GM12878 (cell line): ENCODE data around the gene GATAD2B. TPM values are rescaled to one million over a fixed set of nuclear protein-coding genes. Genes with fewer than 3 reads are reported as not detected.
A peak's percentile ranks its signal among the peaks of the same experiment; 100 is the strongest.

Source experiments
- BCL11A ChIP-seq: IDR thresholded peaks from 2 replicates; pipeline ENCODE4 v1.6.1; 2011; ENCODE audit warnings: low read depth, low read length
- ESRRA ChIP-seq: IDR thresholded peaks from 2 replicates; pipeline ENCODE4 v1.6.1; 2012; ENCODE audit warnings: mild to moderate bottlenecking, low read length, improper control_type of control experiment
- FOXM1 ChIP-seq: IDR thresholded peaks from 2 replicates; pipeline ENCODE4 v1.6.1; 2012; ENCODE audit warnings: low read depth, mild to moderate bottlenecking, inconsistent platforms, low read length, moderate library complexity
- IKZF1 ChIP-seq: fragments of 450-650 bp; conservative IDR thresholded peaks from 2 replicates; pipeline ENCODE4 v1.6.1; 2017; ENCODE audit warnings: antibody characterized with exemption, mild to moderate bottlenecking
- JUNB ChIP-seq: IDR thresholded peaks from 2 replicates; pipeline ENCODE4 v1.6.1; 2016; ENCODE audit warnings: antibody characterized with exemption, mild to moderate bottlenecking
- MTA2 ChIP-seq: fragments of 450-650 bp; IDR thresholded peaks from 2 replicates; pipeline ENCODE4 v1.6.1; 2016; ENCODE audit warnings: low read depth, mild to moderate bottlenecking, moderate library complexity
- NBN ChIP-seq: fragments of 450-650 bp; IDR thresholded peaks from 2 replicates; pipeline ENCODE4 v1.6.1; 2016
- PAX8 ChIP-seq: fragments of 450-650 bp; IDR thresholded peaks from 2 replicates; pipeline ENCODE4 v1.6.1; 2017; ENCODE audit warnings: mild to moderate bottlenecking, moderate library complexity
- POU2F2 ChIP-seq: IDR thresholded peaks from 3 replicates; pipeline ENCODE4 v1.6.1; 2011; ENCODE audit warnings: low read depth, mild to moderate bottlenecking, low read length, borderline replicate concordance
- SPI1 ChIP-seq: IDR thresholded peaks from 2 replicates; pipeline ENCODE4 v1.6.1; 2011; ENCODE audit warnings: low read depth, mild to moderate bottlenecking, low read length, moderate library complexity, borderline replicate concordance; ENCODE audit not compliant: insufficient read depth
- TAF1 ChIP-seq: IDR thresholded peaks from 2 replicates; pipeline ENCODE4 v1.6.1; 2011; ENCODE audit warnings: mild to moderate bottlenecking, low read depth, low read length, borderline replicate concordance
- TCF7 ChIP-seq: IDR thresholded peaks from 2 replicates; pipeline ENCODE4 v1.6.1; 2014; ENCODE audit warnings: antibody characterized with exemption, borderline replicate concordance
- ZBTB11 ChIP-seq: fragments of 450-650 bp; formaldehyde crosslinking; IDR thresholded peaks from 2 replicates; pipeline ENCODE4 v1.5.0; 2022; ENCODE audit warnings: mild to moderate bottlenecking, missing genetic modification characterization
- ZBTB40 ChIP-seq: fragments of 450-650 bp; IDR thresholded peaks from 2 replicates; pipeline ENCODE4 v1.6.1; 2016; ENCODE audit warnings: mild to moderate bottlenecking, moderate library complexity, borderline replicate concordance
- ZNF207 ChIP-seq: fragments of 450-650 bp; IDR thresholded peaks from 2 replicates; pipeline ENCODE4 v1.6.1; 2014; ENCODE audit warnings: antibody characterized with exemption, mild to moderate bottlenecking, borderline replicate concordance
- polyA plus RNA-seq, 11 experiments: library from polyadenylated mRNA; depleted of rRNA in 4 of 11; unstranded in 6 of 11; stranded (reverse) in 5 of 11; fragments of >200 nt; fragmentation: Nextera tagmentation in 4 of 11; fragmentation: Illumina TruSeq in 1 of 11; extraction: Ambion mirVana in 4 of 11; extraction: Trizol in 1 of 11; gene quantifications; 1 replicate in 1 of 11; 2 replicates in 10 of 11; pipeline versions ENCODE4 v1.2.1 to v1.2.3, GENCODE V29; 2011 to 2016; ENCODE audit warnings: inconsistent platforms in 2 of 11, missing spikeins in 2 of 11, low read depth in 1 of 11
- total RNA-seq, 4 experiments: library from RNA; depleted of rRNA in 3 of 4; stranded (reverse); fragments of >200 nt in 3 of 4; fragmentation: Illumina TruSeq in 1 of 4; extraction: Trizol in 1 of 4; gene quantifications; 2 replicates each; pipeline versions ENCODE4 v1.2.1 to v1.2.3, GENCODE V29; 2013 to 2021
- TF ChIP-seq, protein P1 (sequence below): fragments of 450-650 bp; IDR thresholded peaks from 2 replicates; pipeline ENCODE4 v1.6.1; 2017; ENCODE audit warnings: mild to moderate bottlenecking, low read depth, inconsistent platforms; ENCODE audit not compliant: poor library complexity, severe bottlenecking
- TF ChIP-seq, protein P2 (sequence below): IDR thresholded peaks from 2 replicates; pipeline ENCODE4 v1.6.1; 2011; ENCODE audit warnings: borderline replicate concordance, low read depth, mild to moderate bottlenecking, moderate library complexity, low read length; ENCODE audit not compliant: insufficient read depth, poor library complexity, severe bottlenecking
- TF ChIP-seq, protein P3 (sequence below): IDR thresholded peaks from 2 replicates; pipeline ENCODE4 v1.6.1; 2011; ENCODE audit warnings: borderline replicate concordance, low read depth, mild to moderate bottlenecking, moderate library complexity, mixed read lengths, low read length; ENCODE audit not compliant: insufficient read depth; ENCODE audit errors: extremely low read length

GATAD2B gene
- total and polyA plus RNA-seq, 10 of the 15 experiments (the other 5 are each of a cell fraction or from before 2014, with no cell fraction given), result 2.4 to 63.1 (median 8.7) TPM

DNA sequence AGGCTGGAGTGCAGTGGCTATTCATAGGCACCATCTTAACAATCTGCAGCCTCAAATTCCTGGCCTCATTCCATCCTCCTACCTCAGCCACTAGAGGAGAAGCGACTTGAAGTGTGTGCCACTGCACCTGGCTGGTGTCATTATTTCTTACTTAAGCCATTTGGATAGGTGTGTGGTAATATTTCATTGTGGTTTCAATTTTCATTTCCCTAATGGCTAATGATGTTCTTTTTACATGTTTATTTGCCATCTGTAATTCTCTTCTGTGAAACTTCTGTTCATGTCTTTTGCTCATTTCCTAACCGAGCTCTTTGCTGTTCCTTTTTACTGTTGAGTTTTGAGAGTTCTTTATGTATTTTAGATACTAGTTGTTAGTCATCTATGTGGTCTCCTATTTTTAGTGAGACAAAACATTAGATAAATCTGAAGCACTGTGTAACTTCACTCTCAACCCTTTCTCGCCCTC is 80.7 kb downstream of the GATAD2B start (continued):
- TF ChIP-seq BCL11A (peak; percentile 75), NBN (peak; percentile 77), POU2F2 (peak; percentile 59; the same call in 2 of the 3 replicates), ESRRA (no peak), JUNB (peak; percentile 64), FOXM1 (peak; percentile 86; the same call in 1 of the 2 replicates), TCF7 (peak; percentile 52; the same call in 1 of the 2 replicates), MTA2 (peak; percentile 96), PAX8 (no peak), SPI1 (peak; percentile 58; the same call in 1 of the 2 replicates), IKZF1 (peak; percentile 49), ZBTB11 (CRISPR knock-in tag) (no peak), ZNF207 (no peak), ZBTB40 (no peak), TAF1 (no peak)
- TF ChIP-seq, protein P1, sequence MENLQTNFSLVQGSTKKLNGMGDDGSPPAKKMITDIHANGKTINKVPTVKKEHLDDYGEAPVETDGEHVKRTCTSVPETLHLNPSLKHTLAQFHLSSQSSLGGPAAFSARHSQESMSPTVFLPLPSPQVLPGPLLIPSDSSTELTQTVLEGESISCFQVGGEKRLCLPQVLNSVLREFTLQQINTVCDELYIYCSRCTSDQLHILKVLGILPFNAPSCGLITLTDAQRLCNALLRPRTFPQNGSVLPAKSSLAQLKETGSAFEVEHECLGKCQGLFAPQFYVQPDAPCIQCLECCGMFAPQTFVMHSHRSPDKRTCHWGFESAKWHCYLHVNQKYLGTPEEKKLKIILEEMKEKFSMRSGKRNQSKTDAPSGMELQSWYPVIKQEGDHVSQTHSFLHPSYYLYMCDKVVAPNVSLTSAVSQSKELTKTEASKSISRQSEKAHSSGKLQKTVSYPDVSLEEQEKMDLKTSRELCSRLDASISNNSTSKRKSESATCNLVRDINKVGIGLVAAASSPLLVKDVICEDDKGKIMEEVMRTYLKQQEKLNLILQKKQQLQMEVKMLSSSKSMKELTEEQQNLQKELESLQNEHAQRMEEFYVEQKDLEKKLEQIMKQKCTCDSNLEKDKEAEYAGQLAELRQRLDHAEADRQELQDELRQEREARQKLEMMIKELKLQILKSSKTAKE, result peak; percentile 59
- TF ChIP-seq, protein P2, sequence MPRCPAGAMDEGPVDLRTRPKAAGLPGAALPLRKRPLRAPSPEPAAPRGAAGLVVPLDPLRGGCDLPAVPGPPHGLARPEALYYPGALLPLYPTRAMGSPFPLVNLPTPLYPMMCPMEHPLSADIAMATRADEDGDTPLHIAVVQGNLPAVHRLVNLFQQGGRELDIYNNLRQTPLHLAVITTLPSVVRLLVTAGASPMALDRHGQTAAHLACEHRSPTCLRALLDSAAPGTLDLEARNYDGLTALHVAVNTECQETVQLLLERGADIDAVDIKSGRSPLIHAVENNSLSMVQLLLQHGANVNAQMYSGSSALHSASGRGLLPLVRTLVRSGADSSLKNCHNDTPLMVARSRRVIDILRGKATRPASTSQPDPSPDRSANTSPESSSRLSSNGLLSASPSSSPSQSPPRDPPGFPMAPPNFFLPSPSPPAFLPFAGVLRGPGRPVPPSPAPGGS, result peak; percentile 73
- TF ChIP-seq, protein P3, sequence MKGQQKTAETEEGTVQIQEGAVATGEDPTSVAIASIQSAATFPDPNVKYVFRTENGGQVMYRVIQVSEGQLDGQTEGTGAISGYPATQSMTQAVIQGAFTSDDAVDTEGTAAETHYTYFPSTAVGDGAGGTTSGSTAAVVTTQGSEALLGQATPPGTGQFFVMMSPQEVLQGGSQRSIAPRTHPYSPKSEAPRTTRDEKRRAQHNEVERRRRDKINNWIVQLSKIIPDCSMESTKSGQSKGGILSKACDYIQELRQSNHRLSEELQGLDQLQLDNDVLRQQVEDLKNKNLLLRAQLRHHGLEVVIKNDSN, result no peak
